Heart left ventricle (tissue), 16 donors: ENCODE measurements around the gene GABRB3. TPM values are rescaled to one million over a fixed set of nuclear protein-coding genes. Genes with fewer than 3 reads are reported as not detected.
A peak's percentile ranks its signal among the peaks of the same experiment; 100 is the strongest.

Source experiments
- ATAC-seq, 4 donors: fragments of 200-7000 bp; cut with Tn5 transposase; one replicate each; pipeline ENCODE4 v1.9.1; 2020 to 2022; ENCODE audit warnings: moderate library complexity in 4 of 4, mild to moderate bottlenecking in 3 of 4, moderate number of reproducible peaks in 1 of 4
- DNase-seq, 5 donors: peaks; one replicate each; pipeline ENCODE4 v3.0.0-alpha.2; 2020
- H3K27ac ChIP-seq, 12 donors: fragments of 200-600 bp; sonication (generic) in 4 of 12; one replicate each; pipeline versions ENCODE4 v1.5.0 to v1.8.0; 2016 to 2022; ENCODE audit warnings: mild to moderate bottlenecking in 2 of 12
- H3K27me3 ChIP-seq, 9 donors: fragments of 200-600 bp; sonication (generic) in 2 of 9; one replicate each; pipeline versions ENCODE4 v1.5.1 to v1.8.0; 2016 to 2022; ENCODE audit warnings: mild to moderate bottlenecking in 3 of 9
- H3K36me3 ChIP-seq, 9 donors: fragments of 200-600 bp; sonication (generic) in 2 of 9; one replicate each; pipeline versions ENCODE4 v1.5.0 to v1.8.0; 2018 to 2022; ENCODE audit warnings: mild to moderate bottlenecking in 2 of 9
- H3K4me1 ChIP-seq, 12 donors: fragments of 200-600 bp; sonication (generic) in 4 of 12; one replicate each; pipeline versions ENCODE4 v1.5.0 to v1.8.0; 2016 to 2022; ENCODE audit warnings: mild to moderate bottlenecking in 3 of 12
- H3K4me3 ChIP-seq, 12 donors: fragments of 200-600 bp; sonication (generic) in 4 of 12; one replicate each; pipeline versions ENCODE4 v1.5.0 to v1.8.0; 2017 to 2022; ENCODE audit warnings: mild to moderate bottlenecking in 9 of 12, moderate library complexity in 4 of 12
- H3K9me3 ChIP-seq, 12 donors: fragments of 200-600 bp; sonication (generic) in 4 of 12; one replicate each; pipeline versions ENCODE4 v1.5.0 to v1.8.0; 2016 to 2022; ENCODE audit warnings: mild to moderate bottlenecking in 1 of 12
- CTCF ChIP-seq, 12 donors: fragments of 200-600 bp; sonication (generic) in 4 of 12; IDR thresholded peaks; one replicate each; pipeline versions ENCODE4 v1.5.0 to v1.8.0; 2018 to 2022; ENCODE audit warnings: antibody characterized with exemption in 12 of 12, mild to moderate bottlenecking in 5 of 12
- POLR2A ChIP-seq, 2 donors: fragments of 450-650 bp; IDR thresholded peaks; one replicate each; pipeline ENCODE4 v1.6.1; 2017; ENCODE audit warnings: antibody characterized with exemption in 2 of 2, mild to moderate bottlenecking in 2 of 2, moderate library complexity in 2 of 2
- WGBS, 4 donors: extraction: QIAGEN DNeasy Blood & Tissue Kit in 2 of 4; methylation state at CpG; one replicate each; pipeline versions ENCODE4 v1.1.5 to v1.1.7; 2013 to 2018; 5-methylcytosine and 5-hydroxymethylcytosine counted together
- intact Hi-C, 10 donors: fragments of 100-400 bp; cut with DNase I; formaldehyde crosslinking; loops; one replicate each; pipeline versions ENCODE4 v1.11.1 to v1.14.2; 2022
- polyA plus RNA-seq, 2 donors: library from polyadenylated mRNA; stranded (reverse); fragments of 200-250 nt; gene quantifications; one replicate each; pipeline ENCODE4 v1.2.3, GENCODE V29; 2013
- total RNA-seq, 9 donors: library from RNA; depleted of rRNA in 2 of 9; stranded (reverse); fragments of >200 nt in 2 of 9; fragmentation: NEBNext Ultra II Directional in 3 of 9; extraction: Animal tissue kit (Norgen Biotek cat#: 25700) in 3 of 9; gene quantifications; one replicate each; pipeline versions ENCODE4 v1.1.0 to v1.2.4, GENCODE V29; 2016 to 2023
- donor health status: ischemic (EF 13 %, LVEDD 7.1; RV severe dilation, severe dysfunction).
- donor health status: healthy with polysubstance abuse.
- donor health status: DM: no; HTN: yes; CAD: no.
- donor health status: DM: no; HTN: no; CAD: no.
- donor health status: ischemic (EF 25% LVEDD 6.9; RV normal size, moderate dysfunction).
- donor health status: ischemic (EF 25% LVEDD 5.7; RV mildly dilated, moderate dysfunction).
- donor health status: healthy.
- donor health status: DM: yes; HTN: yes; CAD: no.
- donor health status: ischemic (EF 35%, LVEDD 5.7; RV mildly dilated, moderate dysfunction).
- donor health status: nonischemic (EF 11% LVEDD 7.7; RV severe dilation, severe dysfunction).
- donor health status: DM: yes; HTN: yes; CAD: no.
- donor health status: PGD.
- donor health status: ischemic (EF 29% LVEDD 5.4; RV normal size, mild dysfunction).
- donor health status: nonischemic (EF 23%, LVEDD 6.1; RV moderate dilation, normal function).

Gene GABRB3
- total and polyA plus RNA-seq, 11 donors, result 0.42 to 4.4 (median 1.7) TPM

GRCh38 chr15:26590676-26591075 lies 182.2 kb downstream of the GABRB3 start:
- Histone ChIP-seq H3K27me3 (no peaks in the 10 kb centered on the region), H3K4me1 (no peaks in the 10 kb centered on the region), H3K9me3 (peaks cover 0 to 8% (median 0%) of the 10 kb centered on the region in 12 donors), H3K36me3 (no peaks in the 10 kb centered on the region), H3K27ac (no peak overlapping the region), H3K4me3 (no peak overlapping the region)
- intact Hi-C loops, result no loop called here
- DNase-seq (peak in 1 of 5 donors; percentile 34), ATAC-seq (no peak)
- whole genome bisulfite sequencing, 4 donors, result 44 to 57% (median 54%) methylated on average over 2 of the region's 2 CpGs
- TF ChIP-seq POLR2A (IDR thresholded peaks at IDR 0.05) (no peak), CTCF (IDR thresholded peaks at IDR 0.05) (no peak)

- no peaks in the 10 kb centered on the region for H3K9me3 ChIP-seq
- intact Hi-C loops, result no loop called here
- ATAC-seq, result no peak
- no peaks in the 10 kb centered on the region for H3K36me3 ChIP-seq
- no peak overlapping the region for H3K4me3 ChIP-seq
- 86 to 90% (median 86%) methylated on average over 6 of the region's 6 CpGs for WGBS, 4 donors
- H3K4me1 ChIP-seq, result no peaks in the 10 kb centered on the region
- no peaks in the 10 kb centered on the region for H3K27me3 ChIP-seq
- no peak for DNase-seq
- no peak overlapping the region for H3K27ac ChIP-seq
- TF ChIP-seq CTCF (IDR thresholded peaks at IDR 0.05) (no peak), POLR2A (IDR thresholded peaks at IDR 0.05) (no peak)
Measured at GRCh38 chr15:26582840-26583239, 190.0 kb downstream of the GABRB3 start.

- H3K36me3 ChIP-seq, result no peaks in the 10 kb centered on the region
- intact Hi-C loops, result no loop called here
- 48 to 72% (median 50%) methylated on average over 3 to 4 of the region's 4 CpGs for WGBS, 4 donors
- no peak overlapping the region for H3K4me3 ChIP-seq
- no peak for ATAC-seq
- H3K27ac ChIP-seq, result no peak overlapping the region
- H3K27me3 ChIP-seq, result no peaks in the 10 kb centered on the region
- H3K4me1 ChIP-seq, result no peaks in the 10 kb centered on the region
- TF ChIP-seq POLR2A (IDR thresholded peaks at IDR 0.05) (no peak), CTCF (IDR thresholded peaks at IDR 0.05) (no peak)
- H3K9me3 ChIP-seq, result no peaks in the 10 kb centered on the region
- DNase-seq, result no peak
Measured at GRCh38 chr15:26580943-26581342, 191.9 kb downstream of the GABRB3 start.

- Histone ChIP-seq H3K9me3 (peaks cover 0 to 16% (median 0%) of the 10 kb centered on the region in 12 donors), H3K36me3 (no peaks in the 10 kb centered on the region), H3K27ac (no peak overlapping the region), H3K27me3 (no peaks in the 10 kb centered on the region), H3K4me1 (no peaks in the 10 kb centered on the region), H3K4me3 (no peak overlapping the region)
- ATAC-seq, result no peak
- 59 to 73% (median 67%) methylated on average over 5 of the region's 5 CpGs for WGBS, 4 donors
- TF ChIP-seq CTCF (IDR thresholded peaks at IDR 0.05), result no peak
- no peak for TF ChIP-seq POLR2A (IDR thresholded peaks at IDR 0.05)
- intact Hi-C loops, result no loop called here
- DNase-seq, result no peak
Measured at GRCh38 chr15:26572602-26573350, 200.1 kb downstream of the GABRB3 start.
